Stimulated activated CD4-positive, alpha-beta T cell treated with anti-CD3 and anti-CD28 coated beads, Interleukin-15, amount 100 ng/mL, for 24 hours (primary cell): ENCODE data around the gene GLRA2.
"Not testable (repeated sequence)": the region's sequence is repeated elsewhere in the genome, so short reads cannot be mapped to it uniquely, and the experiment has no call there.

Experiments
- DNase-seq: peaks from one replicate; pipeline ENCODE4 v3.0.0-alpha.2; 2020

The GLRA2 gene

DNA sequence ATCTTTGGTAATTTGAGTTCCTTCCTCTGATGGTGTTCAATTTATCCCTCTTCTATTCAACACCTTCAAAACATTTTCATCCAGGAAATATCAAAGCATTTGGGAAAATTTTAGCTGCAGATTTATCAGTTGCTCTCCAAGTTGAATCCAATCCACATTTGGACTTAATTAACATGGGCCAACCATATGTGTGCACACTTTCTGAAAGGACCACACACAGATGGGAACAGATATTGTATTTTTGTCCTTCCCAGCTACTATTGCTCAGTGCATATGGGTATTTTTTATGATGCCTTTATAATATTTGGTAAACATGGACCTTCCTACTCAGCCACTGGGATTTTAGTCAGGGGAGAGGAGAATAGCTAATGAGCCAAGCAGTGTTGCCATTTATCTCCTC is 65.2 kb downstream of the GLRA2 start:
- no peak for DNase-seq

DNA sequence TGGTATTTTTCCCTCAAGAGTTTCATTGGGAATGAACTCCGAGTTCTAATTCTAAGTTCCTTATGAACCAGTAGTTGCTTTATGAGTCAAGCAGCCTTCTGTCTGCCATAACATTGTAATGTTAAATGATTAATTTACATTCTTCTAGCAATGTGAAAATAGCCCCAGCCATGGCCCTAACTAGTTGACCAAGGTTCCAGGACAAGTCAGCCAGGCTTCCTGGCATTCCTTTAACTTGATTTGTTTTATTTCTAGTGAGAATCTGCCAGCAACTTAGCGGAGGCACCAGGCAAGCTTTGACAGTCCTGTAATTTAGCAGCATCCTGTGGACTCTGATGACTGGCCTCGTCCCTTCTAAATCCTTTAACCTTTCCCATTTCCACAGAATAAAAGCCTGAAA is 69.0 kb downstream of the GLRA2 start:
- DNase-seq = no peak

DNA sequence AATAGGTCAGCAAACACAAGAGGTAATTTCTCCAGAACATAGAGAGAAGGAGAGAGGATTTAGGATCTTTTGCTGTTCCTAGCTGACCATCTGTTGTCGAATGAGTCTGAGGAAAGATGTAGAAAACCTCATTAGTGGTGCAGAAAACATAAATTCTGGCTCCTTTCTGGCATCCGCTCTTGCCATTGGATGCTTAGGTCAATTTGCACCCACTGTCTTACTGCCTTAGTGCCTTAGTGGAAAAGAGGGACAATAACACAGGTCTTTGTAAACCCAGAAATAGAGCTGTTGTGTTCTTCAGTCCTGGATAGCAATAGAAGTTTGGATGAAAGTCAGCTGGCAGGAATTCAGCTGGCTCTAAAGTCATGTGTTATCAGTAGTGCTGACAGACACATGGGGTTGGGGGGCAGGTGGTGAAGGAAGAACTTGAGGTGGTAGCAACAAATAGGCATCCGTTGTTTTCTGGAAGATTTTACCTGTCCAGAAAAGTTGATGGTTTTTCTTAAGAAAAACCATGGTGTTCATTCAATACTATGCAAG is 78.2 kb downstream of the GLRA2 start:
- no peak for DNase-seq

DNA sequence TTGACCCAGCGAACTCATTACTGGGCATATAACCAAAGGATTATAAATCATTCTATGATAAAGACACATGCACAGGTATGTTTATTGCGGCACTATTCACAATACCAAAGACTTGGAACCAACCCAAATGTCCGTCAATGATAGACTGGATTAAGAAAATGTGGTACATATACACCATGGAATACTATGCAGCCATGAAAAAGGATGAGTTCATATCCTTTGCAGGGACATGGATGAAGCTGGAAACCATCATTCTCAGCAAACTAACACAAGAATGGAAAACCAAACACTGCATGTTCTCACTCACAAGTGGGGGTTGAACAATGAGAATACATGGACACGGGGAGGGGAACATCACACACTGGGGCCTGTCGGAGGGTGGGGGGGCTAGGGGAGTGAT is 83.1 kb downstream of the GLRA2 start:
- DNase-seq = not testable (repeated sequence)

DNA sequence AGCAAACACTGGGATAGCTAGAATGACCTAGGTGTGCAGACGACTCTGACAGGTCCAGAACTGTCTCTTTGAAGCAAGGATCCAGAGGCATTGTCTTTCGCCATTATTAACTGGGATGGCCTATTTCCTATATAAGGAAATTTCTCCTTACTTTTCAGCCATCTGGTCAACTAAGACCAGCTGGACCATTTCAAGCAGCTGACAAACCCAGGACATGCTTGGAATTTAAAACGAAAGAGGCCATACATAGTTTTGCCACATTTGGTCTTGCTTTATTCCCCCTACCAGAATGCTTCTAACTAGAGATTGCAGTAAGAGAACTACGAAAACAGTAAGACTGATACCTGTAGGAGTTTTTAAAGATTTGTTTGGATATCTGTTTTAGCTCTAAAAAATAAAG is 87.0 kb downstream of the GLRA2 start:
- no peak for DNase-seq

DNA sequence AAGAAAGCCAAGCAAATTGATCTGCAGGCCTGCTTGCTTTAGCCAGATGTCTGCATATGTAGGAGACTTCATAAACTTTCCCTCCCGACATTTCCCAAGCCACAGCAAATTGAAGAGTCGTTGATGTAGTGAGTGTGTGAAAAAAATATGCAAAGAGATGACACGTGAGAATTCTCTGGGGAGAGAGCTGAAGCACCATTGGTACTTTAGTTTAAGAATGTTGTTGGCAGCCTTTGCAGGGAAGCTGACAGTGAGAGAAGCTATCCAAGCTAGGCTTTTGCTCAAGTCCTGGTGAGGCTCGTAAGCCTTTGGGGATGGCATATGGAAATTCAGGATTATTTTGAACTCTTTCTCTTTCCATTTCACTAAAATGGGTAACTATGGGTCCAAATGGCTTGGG is 87.5 kb downstream of the GLRA2 start:
- no peak for DNase-seq

DNA sequence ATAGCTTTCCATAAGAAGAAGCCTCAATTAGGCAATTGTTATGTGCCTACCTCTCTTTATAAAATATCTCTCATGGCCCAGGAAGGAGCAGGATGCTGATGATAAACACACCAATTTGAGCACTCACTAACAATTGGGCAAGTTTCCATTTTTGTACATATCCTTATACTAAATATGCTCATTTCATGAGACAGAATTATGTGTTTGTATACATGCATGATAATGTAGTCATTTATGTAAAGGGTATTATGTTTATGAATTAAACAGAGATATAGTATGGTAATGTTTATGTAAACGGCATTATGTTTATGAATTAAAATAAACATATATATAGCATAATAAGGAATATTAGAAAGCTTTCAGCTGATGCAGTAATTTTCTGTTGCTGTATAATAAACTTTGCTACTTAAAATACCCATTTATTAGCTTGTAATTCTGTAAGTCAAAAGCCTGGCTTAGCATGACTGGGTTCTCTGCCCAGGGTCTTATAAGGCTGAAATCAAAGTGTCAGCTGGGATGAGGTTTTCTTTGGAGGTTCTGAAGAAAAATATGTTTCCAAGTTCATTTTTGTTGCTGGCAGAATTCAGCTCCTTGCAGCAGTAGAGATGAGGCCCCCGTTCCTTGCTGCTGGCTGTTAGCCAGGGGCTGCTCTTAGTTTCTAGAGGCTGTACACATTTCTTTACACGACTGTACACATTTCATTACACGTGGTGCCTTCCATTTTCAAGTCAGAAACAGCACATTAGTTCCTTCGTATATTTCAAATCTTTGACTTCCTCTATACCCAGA is 89.0 kb downstream of the GLRA2 start:
- no peak for DNase-seq

DNA sequence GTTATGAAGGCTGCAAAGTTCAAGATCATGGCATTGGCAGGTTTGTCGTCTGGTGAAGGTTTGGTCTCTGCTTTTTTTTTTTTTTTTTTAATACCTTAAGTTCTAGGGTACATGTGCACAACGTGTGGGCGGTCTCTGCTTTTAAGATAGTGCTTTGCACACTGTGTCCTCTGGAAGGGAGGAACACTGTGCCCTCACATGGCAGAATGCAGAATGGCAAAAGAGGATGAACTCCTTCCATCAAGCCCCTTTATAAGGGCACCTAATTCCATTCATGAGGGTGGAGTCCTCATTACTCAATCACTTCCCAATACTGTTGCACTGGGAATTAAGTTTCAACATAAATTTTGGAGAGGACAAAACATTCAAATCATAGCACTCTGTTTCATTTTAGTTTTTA is 101.4 kb downstream of the GLRA2 start:
- DNase-seq = no peak

DNA sequence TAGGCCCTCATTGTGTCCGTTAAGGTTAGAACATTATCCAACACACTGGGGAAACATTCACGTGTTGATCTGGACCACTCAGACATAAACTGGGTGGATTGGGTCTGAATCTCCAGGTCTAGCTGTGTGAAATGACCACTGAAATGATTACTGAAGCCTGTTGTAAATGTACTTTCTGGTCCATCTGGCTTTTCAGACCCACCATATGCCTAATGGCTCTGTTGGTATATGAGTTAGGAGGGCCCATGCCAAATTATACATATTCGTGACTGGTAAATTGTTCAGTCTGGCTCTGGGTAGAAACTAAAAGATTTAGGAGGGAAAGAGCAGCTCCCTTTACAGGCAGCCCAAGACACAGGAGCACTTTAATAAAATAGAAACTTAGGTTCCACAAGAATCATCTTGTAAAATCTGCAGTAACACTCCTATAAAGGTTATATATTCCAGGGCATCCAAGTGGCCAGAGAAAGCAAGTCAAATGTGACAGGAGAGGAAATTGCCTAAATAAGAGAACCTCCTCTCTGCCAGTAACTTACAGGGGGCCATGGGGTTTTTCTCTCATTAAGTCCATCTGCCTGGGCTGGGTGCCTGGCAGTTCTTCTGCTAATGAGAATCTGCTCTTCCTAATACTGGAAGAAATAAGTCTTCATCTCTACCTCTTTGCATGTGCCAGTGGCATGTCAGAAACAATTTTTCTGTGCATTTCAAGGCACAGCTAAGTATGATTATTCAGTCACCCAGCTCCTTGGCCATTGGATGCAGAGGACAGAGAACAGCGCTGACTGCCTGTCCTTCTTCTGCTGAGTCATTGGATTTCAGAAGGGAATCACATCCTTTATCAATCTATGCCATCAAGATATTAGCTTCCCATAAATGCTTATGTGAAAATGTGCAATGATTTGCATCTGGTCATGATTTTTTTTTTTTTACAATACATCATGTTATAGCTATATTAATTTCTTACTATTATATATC is 112.6 kb downstream of the GLRA2 start:
- DNase-seq = no peak

DNA sequence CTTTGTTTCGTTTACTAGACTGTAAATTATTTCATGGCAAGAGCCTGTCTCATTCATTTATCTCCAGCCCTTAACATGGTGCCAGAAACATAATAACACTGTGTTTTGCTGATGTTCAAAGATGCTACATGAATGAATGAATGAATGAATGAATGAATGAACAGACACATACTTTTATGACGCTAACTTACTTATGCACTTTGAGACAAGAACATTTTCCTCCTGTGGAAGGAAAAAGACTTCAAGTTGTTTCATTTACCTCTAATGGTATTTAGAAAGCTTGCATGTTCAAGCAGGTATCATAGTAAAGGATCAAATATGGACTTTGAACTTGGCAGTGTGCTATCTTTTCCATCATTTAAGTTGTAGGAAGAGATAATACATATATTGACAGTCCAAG is 131.6 kb downstream of the GLRA2 start:
- DNase-seq = no peak

DNA sequence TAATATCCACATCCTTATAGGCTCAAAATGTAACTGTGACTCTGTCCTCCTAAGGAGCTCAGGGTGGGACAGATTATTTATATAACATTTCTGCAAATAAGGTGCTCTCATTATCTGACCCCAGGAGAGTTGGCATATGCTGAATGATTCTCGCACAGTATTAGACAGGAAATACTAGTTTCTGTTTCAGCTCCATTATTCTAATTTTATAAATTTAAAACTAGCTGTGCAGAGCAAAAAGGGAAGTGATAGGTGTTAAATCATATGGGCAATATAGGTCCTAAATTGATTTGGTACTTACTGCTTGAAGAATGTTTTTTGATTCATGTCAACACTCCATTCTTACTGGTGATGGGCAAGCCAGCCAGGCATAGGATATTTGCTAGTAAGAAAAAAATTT is 141.5 kb downstream of the GLRA2 start:
- no peak for DNase-seq

DNA sequence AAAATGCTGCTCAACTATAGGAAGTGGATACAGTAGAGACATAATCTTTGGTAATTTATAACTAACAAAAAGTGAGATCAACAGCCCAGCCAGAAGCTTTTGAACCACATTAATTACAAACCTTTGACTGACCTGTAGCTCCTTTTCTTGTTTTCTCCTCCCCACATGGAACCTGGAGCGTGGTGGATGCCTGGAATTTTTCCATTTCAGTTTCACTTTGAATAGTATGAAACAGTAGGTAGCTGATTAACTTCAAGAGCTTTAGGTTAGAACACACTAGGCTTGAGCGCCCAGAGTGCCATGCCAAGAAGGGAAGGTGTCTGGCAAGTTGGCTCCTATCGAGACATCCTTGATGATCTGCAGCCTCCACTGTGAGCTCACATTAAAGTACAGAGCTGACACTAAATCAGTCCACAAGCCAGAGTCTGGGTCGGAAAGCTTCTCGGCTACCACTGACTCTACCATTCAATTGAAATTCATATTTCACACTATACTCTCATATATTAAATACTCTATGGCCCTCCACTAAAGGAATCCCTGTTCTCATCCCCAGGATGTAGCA is 143.4 kb downstream of the GLRA2 start:
- no peak for DNase-seq

DNA sequence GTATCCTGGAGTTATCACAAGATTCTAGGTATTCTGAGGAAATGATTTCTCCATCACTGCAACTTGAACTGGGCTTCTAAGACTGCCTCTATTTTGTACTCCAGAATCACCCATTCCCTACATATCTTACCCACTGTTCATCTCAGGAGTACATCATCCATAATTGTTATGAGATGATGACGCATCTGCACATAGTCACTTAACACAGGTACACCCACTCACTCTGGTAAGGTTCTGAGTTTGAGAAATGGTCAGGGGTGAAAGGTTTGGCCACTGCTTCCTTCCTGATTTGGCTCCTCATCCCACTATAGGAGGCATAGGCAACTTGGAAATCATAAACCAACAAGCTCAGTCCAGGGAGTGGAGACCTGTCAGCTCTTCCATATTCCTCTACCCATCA is 143.9 kb downstream of the GLRA2 start:
- DNase-seq = no peak

DNA sequence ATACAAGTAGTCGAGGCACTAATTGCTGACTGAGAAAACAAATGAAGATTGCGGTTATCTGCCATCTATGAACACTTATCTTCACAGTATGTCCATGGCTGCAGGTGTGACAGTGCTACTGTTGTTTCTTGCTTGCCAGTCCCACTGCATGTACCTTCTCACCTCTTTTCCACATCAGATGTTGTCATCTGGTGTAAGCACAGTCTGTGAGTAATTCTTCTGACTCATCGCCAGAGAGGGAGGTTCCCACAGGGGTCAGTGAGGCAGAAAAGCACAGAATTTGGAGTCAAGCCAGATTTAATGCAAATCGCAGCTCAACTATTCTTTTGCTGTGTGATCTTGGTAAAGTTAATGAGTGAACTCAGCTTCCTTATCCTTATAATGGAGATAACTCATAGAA is 144.4 kb downstream of the GLRA2 start:
- peak; percentile 16 for DNase-seq

DNA sequence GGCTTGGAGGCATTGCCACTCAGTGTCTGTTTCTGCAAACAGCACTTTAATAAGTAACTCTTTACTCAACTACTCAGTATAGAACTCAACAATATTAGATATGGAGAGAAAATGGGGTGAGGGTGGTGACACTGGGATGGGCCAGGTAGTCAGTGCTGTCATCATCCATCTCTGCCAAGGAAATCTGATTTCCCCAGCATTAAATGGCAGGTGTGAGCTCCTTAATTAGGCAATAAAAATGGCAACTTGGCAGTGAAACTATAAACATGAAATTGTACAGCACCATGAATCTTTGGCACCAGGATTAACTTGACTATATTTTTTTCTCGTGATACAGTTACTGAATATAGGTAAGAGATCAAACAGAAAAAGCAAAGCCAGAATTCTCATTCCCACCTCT is 146.2 kb downstream of the GLRA2 start:
- no peak for DNase-seq

DNA sequence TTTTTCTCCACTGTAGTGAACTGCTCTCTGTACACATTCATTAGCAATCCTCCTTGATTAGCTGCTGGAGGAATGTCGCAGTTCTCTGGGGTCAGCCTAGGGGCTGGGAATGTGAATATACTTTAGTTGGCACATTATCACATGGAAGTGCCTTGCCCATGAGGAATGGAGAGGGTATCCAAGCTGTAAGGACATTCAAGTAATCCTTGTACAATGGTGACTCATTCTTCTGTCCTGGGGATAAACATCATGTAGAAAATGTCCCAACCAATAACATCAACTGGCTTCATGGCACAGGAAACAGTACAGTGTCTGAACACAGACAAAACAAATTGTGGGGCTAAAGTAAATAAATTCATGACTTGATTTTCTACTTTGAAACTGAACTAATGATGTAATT is 147.1 kb downstream of the GLRA2 start:
- DNase-seq = no peak

DNA sequence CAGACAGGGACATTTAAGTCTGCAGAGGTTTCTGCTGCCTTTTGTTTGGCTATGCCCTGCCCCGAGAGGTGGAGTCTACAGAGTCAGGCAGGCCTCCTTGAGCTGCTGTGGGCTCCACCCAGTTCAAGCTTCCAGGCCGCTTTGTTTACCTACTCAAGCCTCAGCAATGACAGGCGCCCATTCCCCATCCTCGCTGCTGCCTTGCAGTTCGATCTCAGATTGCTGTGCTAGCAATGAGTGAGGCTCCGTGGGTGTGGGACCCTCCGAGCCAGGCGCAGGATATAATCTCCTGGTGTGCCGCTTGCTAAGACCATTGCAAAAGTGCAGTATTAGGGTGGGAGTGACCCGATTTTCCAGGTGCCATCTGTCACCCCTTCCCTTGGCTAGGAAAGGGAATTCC is 159.0 kb downstream of the GLRA2 start:
- DNase-seq = not testable (repeated sequence)

DNA sequence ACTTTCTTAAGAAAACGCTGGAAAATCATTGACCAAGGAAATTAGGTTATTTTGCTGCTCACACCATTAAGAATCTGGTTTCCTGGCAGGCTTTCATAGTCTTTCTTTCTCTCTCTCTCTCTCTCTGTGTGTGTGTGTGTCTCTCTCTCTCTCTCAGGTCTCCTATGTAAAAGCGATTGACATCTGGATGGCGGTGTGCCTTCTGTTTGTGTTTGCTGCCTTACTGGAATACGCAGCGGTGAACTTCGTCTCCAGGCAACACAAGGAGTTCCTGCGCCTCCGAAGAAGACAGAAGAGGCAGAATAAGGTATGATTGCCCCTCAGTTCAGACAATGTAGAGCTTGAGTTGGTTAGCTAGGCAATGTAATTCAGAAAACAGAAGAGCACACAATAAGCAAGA is 161.2 kb downstream of the GLRA2 start:
- DNase-seq = no peak

DNA sequence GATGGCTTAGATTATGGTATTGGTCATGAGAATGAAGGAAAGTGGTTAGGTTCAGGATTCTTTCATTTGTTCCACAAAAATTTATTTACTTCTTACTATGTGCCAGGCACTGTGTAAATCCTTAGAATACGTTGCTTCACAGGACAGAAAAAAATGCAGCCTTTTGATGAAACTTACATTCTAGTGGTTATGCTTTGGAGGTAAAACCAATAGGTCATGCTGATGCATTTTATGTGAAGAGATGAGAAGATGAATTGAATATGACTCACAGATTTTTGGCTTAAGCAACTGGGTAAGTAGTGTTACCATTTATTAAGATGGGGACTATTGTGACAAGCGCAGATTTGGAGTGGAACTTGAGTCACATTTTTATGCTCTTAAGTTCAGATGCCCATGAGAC is 165.3 kb downstream of the GLRA2 start:
- DNase-seq = no peak

DNA sequence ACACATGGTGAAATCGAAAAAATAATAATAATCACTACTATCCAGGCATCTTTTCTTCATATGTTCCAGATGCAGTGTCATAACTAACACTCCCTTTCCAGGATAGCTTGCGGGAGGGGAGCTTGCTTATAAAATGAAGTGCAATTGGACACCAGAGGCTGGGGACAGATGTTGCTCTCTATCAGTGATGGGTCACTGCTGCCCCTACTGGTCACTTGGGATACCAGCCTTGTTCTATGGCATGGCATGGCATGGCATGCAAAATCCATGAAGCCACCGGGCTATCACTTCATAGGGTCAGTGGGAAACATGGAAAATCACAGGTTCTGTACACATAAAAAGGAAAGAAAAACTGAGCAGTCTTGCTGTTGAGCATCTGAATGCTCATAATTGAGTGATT is 168.1 kb downstream of the GLRA2 start:
- DNase-seq = peak; percentile 36

DNA sequence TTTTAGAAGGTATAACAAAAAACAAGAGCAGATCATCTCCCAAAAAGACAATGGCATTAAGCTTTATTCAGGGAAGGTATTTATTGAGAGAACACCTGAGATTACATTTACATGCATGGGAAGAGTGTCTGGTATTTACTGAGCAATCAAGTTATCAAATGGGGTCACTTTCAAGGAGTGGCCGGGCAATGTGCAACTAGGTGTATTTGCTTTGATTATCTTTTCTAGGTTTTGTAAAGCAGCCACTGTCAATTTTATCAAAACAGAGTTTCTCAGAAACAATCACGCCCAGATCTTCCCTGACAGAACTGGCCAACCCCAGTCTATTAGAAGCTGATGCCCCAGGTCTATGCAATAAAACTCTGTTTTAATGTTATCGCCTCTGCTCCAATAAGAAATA is 169.5 kb downstream of the GLRA2 start:
- DNase-seq = no peak

DNA sequence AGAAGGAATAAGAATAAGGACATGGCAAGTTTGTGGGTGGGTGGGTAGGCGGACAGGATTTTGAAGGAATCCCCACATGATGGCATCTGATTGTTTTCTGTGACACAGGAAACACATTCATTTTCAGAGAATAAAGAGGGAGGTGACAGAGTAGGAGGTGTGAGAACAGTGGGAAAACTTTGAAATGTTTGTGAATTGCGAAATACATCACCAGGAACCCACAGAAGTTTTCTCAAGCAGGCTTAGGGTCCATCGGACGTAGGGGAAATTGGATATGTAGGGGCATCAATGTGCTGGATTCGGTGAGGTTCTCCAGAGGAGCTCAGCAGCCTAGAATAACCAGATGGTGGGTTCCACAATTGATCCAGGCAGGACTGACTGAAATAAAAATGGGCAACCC is 171.6 kb downstream of the GLRA2 start:
- no peak for DNase-seq

DNA sequence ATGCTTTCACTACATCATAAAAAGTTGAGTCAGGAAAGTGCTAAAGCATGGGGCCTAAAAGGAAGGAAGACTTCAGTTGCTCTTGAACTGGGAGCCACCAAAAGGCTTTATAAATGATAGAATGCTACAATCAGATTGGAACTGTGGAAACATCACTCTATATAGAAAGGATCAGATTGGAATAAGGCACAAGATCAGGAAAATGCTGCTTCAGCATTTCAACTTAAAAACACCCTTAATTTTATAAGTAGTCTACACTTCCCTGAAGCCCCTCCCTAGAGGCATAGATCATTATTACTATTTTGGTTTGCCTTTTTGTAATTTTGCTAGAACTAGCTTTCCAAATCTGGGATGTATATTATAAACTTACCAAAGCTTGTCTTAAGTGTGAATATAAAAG is 172.8 kb downstream of the GLRA2 start:
- no peak for DNase-seq

DNA sequence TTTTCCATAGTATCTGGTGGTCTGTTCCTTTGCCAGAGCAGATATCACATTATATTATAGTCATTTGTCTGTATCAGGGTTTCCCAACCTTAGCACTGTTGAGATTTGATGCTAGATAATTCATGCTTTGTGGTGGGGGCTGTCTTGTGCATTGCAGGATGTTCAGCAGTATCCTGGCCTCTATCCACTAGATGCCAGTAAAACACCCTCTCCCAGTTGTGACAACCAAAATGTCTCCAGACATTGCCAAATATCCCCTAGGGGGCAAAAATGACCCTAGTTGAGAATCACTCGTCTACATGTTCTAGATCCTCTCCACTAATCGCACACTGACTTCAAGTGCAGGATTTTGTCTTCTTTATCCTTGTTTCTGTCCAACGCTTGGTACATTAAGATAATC is 182.8 kb downstream of the GLRA2 start:
- DNase-seq = no peak
